ENCODE data around the gene EHD2. TPM values are rescaled to one million over a fixed set of nuclear protein-coding genes. Genes with fewer than 3 reads are reported as not detected.

The EHD2 gene
- total and polyA plus RNA-seq, 2 of the 4 experiments (the other 2 are of a cell fraction): 35.3 to 181 TPM

- peak overlapping the region; percentile 55 for H2AK9ac ChIP-seq (replicated peaks; ENCODE audit: low read depth, low read length, poor library complexity)
- H3K18ac ChIP-seq (ENCODE audit: low read depth, low read length): no peak overlapping the region
- H3K4ac ChIP-seq (ENCODE audit: low read depth, low read length): no peak overlapping the region
- no peaks in the 10 kb centered on the region for H3K27me3 ChIP-seq (ENCODE audit: control insufficient read depth, insufficient read depth, low read length)
- no peak for ATAC-seq (ENCODE audit: low read depth)
- no peak overlapping the region for H2AFZ ChIP-seq (replicated peaks; ENCODE audit: low read length, poor library complexity)
- no peak overlapping the region for H3K9ac ChIP-seq (ENCODE audit: low read depth, low read length)
- intact Hi-C loops (cut with micrococcal nuclease) (no loop called here), in situ Hi-C loops (cut with MboI; ENCODE audit: low sequenced_read_pairs) (no loop called here), dilution Hi-C loops (cut with HindIII; ENCODE audit: low sequenced_read_pairs, unreplicated experiment) (no loop called here)
- H3K14ac ChIP-seq (replicated peaks; ENCODE audit: low read depth, low read length): no peak overlapping the region
- peaks cover 33% of the 10 kb centered on the region for H4K20me1 ChIP-seq (ENCODE audit: insufficient read depth, low read length)
- H3K23ac ChIP-seq (ENCODE audit: low read depth, low read length): no peak overlapping the region
- no peak overlapping the region for H2BK5ac ChIP-seq (ENCODE audit: low read depth, low read length, poor library complexity, severe bottlenecking)
- H3K36me3 ChIP-seq (ENCODE audit: control insufficient read depth, insufficient read depth, low read length): peaks cover 62% of the 10 kb centered on the region
- H3K4me3 ChIP-seq (ENCODE audit: insufficient read depth, low read depth, low read length): no peak overlapping the region
- no peak overlapping the region for H4K5ac ChIP-seq (ENCODE audit: low read depth, low read length)
- ChIA-PET CTCF (no interaction called here), POLR2A (ENCODE audit: unreplicated experiment) (no interaction called here)
- H2BK20ac ChIP-seq (ENCODE audit: low read depth, low read length): no peak overlapping the region
- 0 out of 2 replicates have a peak, but pooled peaks cover 2% of the 10 kb centered on the region for H3K9me3 ChIP-seq (ENCODE audit: control insufficient read depth, insufficient read depth, low read length)
- H3K56ac ChIP-seq (ENCODE audit: extremely low read depth, insufficient read depth, low read length): no peak overlapping the region
- no peak overlapping the region for H3K27ac ChIP-seq (ENCODE audit: insufficient read depth, low read length)
- no peak overlapping the region for H3K4me2 ChIP-seq (ENCODE audit: low read depth, low read length)
- H2BK120ac ChIP-seq (ENCODE audit: low read depth, low read length): no peak overlapping the region
- peaks cover 24 to 61% of the 10 kb centered on the region in 2 experiments for H3K79me1 ChIP-seq (ENCODE audit: low read depth in 1 of 2, low read length in 2 of 2)
- TF ChIP-seq ELK1 (IDR thresholded peaks at IDR 0.05; ENCODE audit: borderline replicate concordance, low read depth, low read length): no peak
- no peak for TF ChIP-seq CEBPB (IDR thresholded peaks at IDR 0.05; ENCODE audit: low read depth, low read length)
- no peak for TF ChIP-seq POLR2A (IDR thresholded peaks at IDR 0.05; ENCODE audit: low read depth, low read length)
- no peak overlapping the region for H2AK5ac ChIP-seq (ENCODE audit: low read depth, low read length)
- H4K91ac ChIP-seq (ENCODE audit: insufficient read depth, low read depth, low read length): no peak overlapping the region
- H3K4me1 ChIP-seq (ENCODE audit: control insufficient read depth, insufficient read depth, low read length): no peaks in the 10 kb centered on the region
- WGBS, 2 experiments (ENCODE audit: extremely low coverage in 2 of 2, insufficient read length in 1 of 2): 100% methylated on average over 3 of the region's 5 CpGs; no CpG with 5 or more reads in 1 of the 2 experiments
- no peak for DNase-seq
- H3K9me1 ChIP-seq (ENCODE audit: insufficient read depth, low read length): 0 out of 2 replicates have a peak, but pooled peaks cover 10% of the 10 kb centered on the region
- no peak overlapping the region for H4K8ac ChIP-seq (ENCODE audit: low read depth in 2 of 2, low read length in 2 of 2)
- no peak overlapping the region for H2BK15ac ChIP-seq (ENCODE audit: low read depth, low read length)
- BruUV-seq (replicated peaks): no TSS peak
Observed at GRCh38 chr19:47674548-47674947, 38.7 kb upstream of the EHD2 start.

Data from IMR-90 (cell line).